ENCODE results near the gene DPF3.
"Not testable (repeated sequence)": the region's sequence is repeated elsewhere in the genome, so short reads cannot be mapped to it uniquely, and the experiment has no call there.

DPF3 gene

GRCh38 chr14:72758993-72759392, 134.9 kb downstream of the DPF3 start:
- no peak for DNase-seq

- no peak for DNase-seq
Measured at GRCh38 chr14:72758420-72758819, 135.5 kb downstream of the DPF3 start.

GRCh38 chr14:72756967-72757366, 136.9 kb downstream of the DPF3 start:
- DNase-seq, result no peak

- DNase-seq, result no peak
Measured at GRCh38 chr14:72755766-72756165, 138.1 kb downstream of the DPF3 start.

- no peak for DNase-seq
Measured at GRCh38 chr14:72754949-72755348, 139.0 kb downstream of the DPF3 start.

GRCh38 chr14:72753879-72754400, 140.0 kb downstream of the DPF3 start:
- no peak for DNase-seq

GRCh38 chr14:72753044-72753710, 140.7 kb downstream of the DPF3 start:
- no peak for DNase-seq

- DNase-seq, result no peak
Measured at GRCh38 chr14:72752034-72752412, 141.9 kb downstream of the DPF3 start.

GRCh38 chr14:72751276-72752033, 142.4 kb downstream of the DPF3 start:
- no peak for DNase-seq

- DNase-seq, result not testable (repeated sequence)
Measured at GRCh38 chr14:72748921-72749320, 145.0 kb downstream of the DPF3 start.

- no peak for DNase-seq
Measured at GRCh38 chr14:72747652-72748051, 146.2 kb downstream of the DPF3 start.

- DNase-seq, result no peak
Measured at GRCh38 chr14:72745991-72746980, 147.6 kb downstream of the DPF3 start.

GRCh38 chr14:72745546-72745945, 148.4 kb downstream of the DPF3 start:
- DNase-seq, result no peak

- DNase-seq, result no peak
Measured at GRCh38 chr14:72744416-72745120, 149.3 kb downstream of the DPF3 start.

- no peak for DNase-seq
Measured at GRCh38 chr14:72743626-72744025, 150.3 kb downstream of the DPF3 start.

GRCh38 chr14:72742838-72743195, 151.1 kb downstream of the DPF3 start:
- DNase-seq, result no peak

- DNase-seq, result no peak
Measured at GRCh38 chr14:72742118-72742837, 151.6 kb downstream of the DPF3 start.

GRCh38 chr14:72741826-72742117, 152.1 kb downstream of the DPF3 start:
- no peak for DNase-seq

GRCh38 chr14:72740966-72741825, 152.7 kb downstream of the DPF3 start:
- no peak for DNase-seq

GRCh38 chr14:72740504-72740961, 153.4 kb downstream of the DPF3 start:
- no peak for DNase-seq
